Calu3 (cell line): ENCODE data around the gene GOT1. TPM values are rescaled to one million over a fixed set of nuclear protein-coding genes. Genes with fewer than 3 reads are reported as not detected.

Experiments used
- BruUV-seq: library from RNA; stranded (reverse); fragments of 400-500 nt; replicated peaks from 2 replicates; lab custom pipeline; 2021; lab: Mats Ljungman, UMichigan
- CTCF ChIA-PET: fragments of 300-600 bp; sonication (Branson Sonifier 250); formaldehyde crosslinking; loops from one replicate; lab custom pipeline; 2022; ENCODE audit warnings: antibody characterized with exemption; lab: Charles Lee
- DNase-seq: peaks from one replicate; pipeline ENCODE4 v3.0.0; 2022
- H3K27ac Mint-ChIP-seq: one replicate; pipeline ENCODE4 v1.8.0; 2022; ENCODE audit warnings: mixed read lengths; ENCODE audit not compliant: unreplicated experiment
- H3K27me3 Mint-ChIP-seq: one replicate; pipeline ENCODE4 v1.8.0; 2022; ENCODE audit warnings: mixed read lengths; ENCODE audit not compliant: unreplicated experiment
- H3K36me3 Mint-ChIP-seq: one replicate; pipeline ENCODE4 v1.8.0; 2022; ENCODE audit warnings: mild to moderate bottlenecking, moderate library complexity, mixed read lengths; ENCODE audit not compliant: insufficient read depth, unreplicated experiment
- H3K4me1 Mint-ChIP-seq: one replicate; pipeline ENCODE4 v1.8.0; 2022; ENCODE audit warnings: mild to moderate bottlenecking, low read depth, mixed read lengths; ENCODE audit not compliant: unreplicated experiment
- H3K4me3 Mint-ChIP-seq: one replicate; pipeline ENCODE4 v1.8.0; 2022; ENCODE audit warnings: mild to moderate bottlenecking, low read depth, moderate library complexity, mixed read lengths; ENCODE audit not compliant: unreplicated experiment
- H3K9me3 Mint-ChIP-seq: one replicate; pipeline ENCODE4 v1.8.0; 2022; ENCODE audit warnings: low read depth, mixed read lengths; ENCODE audit not compliant: unreplicated experiment
- intact Hi-C: fragments of 100-400 bp; cut with micrococcal nuclease; formaldehyde crosslinking; loops from one replicate; pipeline ENCODE4 v1.10.0; 2022; ENCODE audit not compliant: unreplicated experiment
- total RNA-seq: library from RNA; stranded (reverse); gene quantifications from 2 replicates; pipeline ENCODE4 v1.2.3, GENCODE V29; 2022
- TF ChIP-seq, protein P1 (sequence below): fragments of 200-600 bp; IDR thresholded peaks from one replicate; pipeline ENCODE4 v1.8.0; 2022; ENCODE audit warnings: antibody characterized with exemption; ENCODE audit not compliant: unreplicated experiment

GOT1 gene
- total RNA-seq, 1 experiment from 2014 or later = 35.6 TPM

DNA sequence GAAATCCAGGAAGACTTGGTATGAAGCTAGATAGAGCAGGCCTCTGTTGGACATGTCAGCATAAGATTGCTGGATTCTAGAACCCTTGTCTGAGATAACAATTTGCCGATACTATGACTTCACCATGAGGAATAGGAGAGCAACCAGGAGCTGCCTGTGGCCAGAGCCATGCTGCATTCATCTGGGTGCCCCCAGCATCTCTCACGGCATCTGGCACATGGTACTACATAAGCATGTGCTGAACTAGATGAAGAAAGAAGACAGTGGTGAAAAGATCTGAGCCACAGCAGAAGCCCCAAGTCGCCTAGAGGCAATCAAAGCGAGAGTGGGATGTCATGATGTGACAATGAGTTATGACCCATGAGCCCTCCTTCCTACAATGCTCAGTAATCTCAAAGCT, 19.5 kb downstream of the GOT1 start:
- H3K36me3 Mint-ChIP-seq = no peaks in the 10 kb centered on the region
- CTCF ChIA-PET = no interaction called here
- BruUV-seq = no TSS peak
- no peaks in the 10 kb centered on the region for H3K27me3 Mint-ChIP-seq
- no peaks in the 10 kb centered on the region for H3K4me1 Mint-ChIP-seq
- TF ChIP-seq, protein P1, sequence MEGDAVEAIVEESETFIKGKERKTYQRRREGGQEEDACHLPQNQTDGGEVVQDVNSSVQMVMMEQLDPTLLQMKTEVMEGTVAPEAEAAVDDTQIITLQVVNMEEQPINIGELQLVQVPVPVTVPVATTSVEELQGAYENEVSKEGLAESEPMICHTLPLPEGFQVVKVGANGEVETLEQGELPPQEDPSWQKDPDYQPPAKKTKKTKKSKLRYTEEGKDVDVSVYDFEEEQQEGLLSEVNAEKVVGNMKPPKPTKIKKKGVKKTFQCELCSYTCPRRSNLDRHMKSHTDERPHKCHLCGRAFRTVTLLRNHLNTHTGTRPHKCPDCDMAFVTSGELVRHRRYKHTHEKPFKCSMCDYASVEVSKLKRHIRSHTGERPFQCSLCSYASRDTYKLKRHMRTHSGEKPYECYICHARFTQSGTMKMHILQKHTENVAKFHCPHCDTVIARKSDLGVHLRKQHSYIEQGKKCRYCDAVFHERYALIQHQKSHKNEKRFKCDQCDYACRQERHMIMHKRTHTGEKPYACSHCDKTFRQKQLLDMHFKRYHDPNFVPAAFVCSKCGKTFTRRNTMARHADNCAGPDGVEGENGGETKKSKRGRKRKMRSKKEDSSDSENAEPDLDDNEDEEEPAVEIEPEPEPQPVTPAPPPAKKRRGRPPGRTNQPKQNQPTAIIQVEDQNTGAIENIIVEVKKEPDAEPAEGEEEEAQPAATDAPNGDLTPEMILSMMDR = no peak
- H3K4me3 Mint-ChIP-seq = no peak overlapping the region
- DNase-seq = no peak
- H3K27ac Mint-ChIP-seq = no peak overlapping the region
- no peaks in the 10 kb centered on the region for H3K9me3 Mint-ChIP-seq
- intact Hi-C loops = no loop called here

DNA sequence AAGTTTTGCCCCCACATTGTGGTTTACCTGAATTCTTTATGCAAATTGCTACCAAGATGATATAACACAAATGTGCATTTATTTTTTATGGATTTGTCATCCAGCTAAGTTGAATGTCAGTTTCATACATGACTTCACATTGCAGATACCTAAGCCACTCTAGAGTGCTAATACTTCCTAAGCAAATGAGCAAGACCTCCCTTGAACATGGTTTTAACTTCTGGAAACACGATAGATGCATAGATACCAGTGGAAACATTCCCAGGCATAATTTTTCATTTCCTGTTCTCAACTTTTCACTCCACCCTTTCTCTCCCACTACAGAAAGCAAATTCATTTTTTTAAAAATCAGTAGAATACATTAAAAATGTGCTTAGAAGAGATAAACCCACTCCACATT, 20.3 kb downstream of the GOT1 start:
- no peak for DNase-seq
- TF ChIP-seq, protein P1 = no peak
- no peaks in the 10 kb centered on the region for H3K4me1 Mint-ChIP-seq
- no peaks in the 10 kb centered on the region for H3K36me3 Mint-ChIP-seq
- BruUV-seq = no TSS peak
- no peak overlapping the region for H3K4me3 Mint-ChIP-seq
- H3K9me3 Mint-ChIP-seq = no peaks in the 10 kb centered on the region
- H3K27me3 Mint-ChIP-seq = no peaks in the 10 kb centered on the region
- no peak overlapping the region for H3K27ac Mint-ChIP-seq
- intact Hi-C loops = no loop called here
- CTCF ChIA-PET = no interaction called here

DNA sequence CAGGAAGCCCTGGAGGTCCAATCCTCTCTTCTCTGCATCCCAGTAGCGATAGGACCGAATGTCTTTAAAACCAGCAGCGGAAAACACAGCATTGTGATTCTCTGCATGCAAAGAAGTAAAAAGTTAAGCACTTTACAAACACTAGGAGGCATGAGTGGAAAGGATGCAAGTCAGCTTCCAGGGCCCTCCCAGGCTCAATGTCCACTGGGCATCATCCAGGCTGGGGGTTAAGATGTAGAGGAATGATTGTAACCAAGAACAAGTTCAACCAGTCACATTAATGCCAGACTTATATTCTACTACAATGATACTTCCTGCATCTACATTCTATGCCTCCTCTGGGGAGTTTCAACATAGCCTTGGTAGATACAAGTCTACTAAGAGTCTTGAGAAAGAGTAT, 24.3 kb downstream of the GOT1 start:
- Mint-ChIP-seq H3K9me3 (no peaks in the 10 kb centered on the region), H3K4me3 (no peak overlapping the region), H3K36me3 (no peaks in the 10 kb centered on the region), H3K4me1 (no peaks in the 10 kb centered on the region), H3K27me3 (no peaks in the 10 kb centered on the region), H3K27ac (no peak overlapping the region)
- intact Hi-C loops = no loop called here
- no TSS peak for BruUV-seq
- DNase-seq = no peak
- CTCF ChIA-PET = no interaction called here
- TF ChIP-seq, protein P1 = no peak

DNA sequence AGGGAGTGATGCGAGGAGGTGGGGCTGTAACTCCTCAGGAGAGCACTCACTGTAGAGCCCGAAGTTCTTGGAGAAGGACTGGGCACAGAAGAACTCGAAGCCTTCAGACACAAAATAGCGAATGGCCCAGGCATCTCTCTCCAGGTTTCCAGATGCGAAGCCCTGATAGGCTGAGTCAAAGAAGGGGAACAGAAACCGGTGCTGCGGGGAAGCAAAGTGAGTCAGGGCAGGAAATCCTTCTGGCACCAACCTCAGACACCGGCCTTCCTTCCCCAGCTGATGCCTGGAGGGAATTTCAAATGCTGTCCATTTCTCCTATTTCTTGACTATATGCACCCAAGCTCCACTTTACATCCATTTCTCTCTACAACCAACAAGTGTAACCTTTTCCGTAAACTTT, 26.8 kb downstream of the GOT1 start:
- TF ChIP-seq, protein P1 = no peak
- no peaks in the 10 kb centered on the region for H3K9me3 Mint-ChIP-seq
- H3K36me3 Mint-ChIP-seq = no peaks in the 10 kb centered on the region
- intact Hi-C loops = no loop called here
- BruUV-seq = no TSS peak
- no peaks in the 10 kb centered on the region for H3K27me3 Mint-ChIP-seq
- H3K4me1 Mint-ChIP-seq = no peaks in the 10 kb centered on the region
- no peak for DNase-seq
- no peak overlapping the region for H3K27ac Mint-ChIP-seq
- CTCF ChIA-PET = no interaction called here
- H3K4me3 Mint-ChIP-seq = no peak overlapping the region
